SK-N-SH (cell line): ENCODE data around the gene TMEM176A. TPM values are rescaled to one million over a fixed set of nuclear protein-coding genes. Genes with fewer than 3 reads are reported as not detected.

Source experiments
- CTCF ChIA-PET: fragments of 300-600, 350-600 bp; formaldehyde crosslinking; extraction: SDS; loops from one replicate; lab custom pipeline; 2021; lab: Yijun Ruan, JAX
- POLR2A ChIA-PET: fragments of 350-600 bp; sonication (Branson Sonifier 250); formaldehyde crosslinking; extraction: SDS; loops from one replicate; lab custom pipeline; 2020; ENCODE audit warnings: antibody characterized with exemption, inconsistent platforms; lab: Yijun Ruan, JAX
- DNase-seq: peaks from one replicate; pipeline ENCODE4 v3.0.0; 2012
- H2AFZ ChIP-seq: fragments of 200-600 bp; sonication (generic); 2 replicates; pipeline ENCODE4 v1.8.1; 2016; ENCODE audit warnings: antibody characterized with exemption, mild to moderate bottlenecking, low read depth
- H3F3A ChIP-seq: fragments of 200-600 bp; sonication (generic); replicated peaks from 2 replicates; pipeline ENCODE3; 2016; ENCODE audit warnings: antibody characterized with exemption, mild to moderate bottlenecking; ENCODE audit not compliant: insufficient read depth
- H3K27ac ChIP-seq, 2 experiments: fragments of 200-500 bp in 1 of 2; fragments of 200-600 bp in 1 of 2; sonication (Bioruptor generic) in 1 of 2; sonication (generic), shearing (Covaris generic) in 1 of 2; 2 replicates each; pipeline versions ENCODE4 v1.5.1 to v1.6.1; 2014 to 2016; ENCODE audit warnings: low read depth in 2 of 2, inconsistent platforms in 1 of 2, low read length in 1 of 2, mild to moderate bottlenecking in 1 of 2, mixed read lengths in 1 of 2
- H3K27me3 ChIP-seq: fragments of 200-600 bp; sonication (generic), shearing (Covaris generic); 2 replicates; pipeline ENCODE4 v1.6.1; 2016; ENCODE audit warnings: mixed run types; ENCODE audit not compliant: insufficient read depth
- H3K36me3 ChIP-seq, 2 experiments: fragments of 200-500 bp in 1 of 2; fragments of 200-600 bp in 1 of 2; sonication (Bioruptor generic) in 1 of 2; sonication (generic) in 1 of 2; replicated peaks in 1 of 2; 2 replicates each; pipeline versions ENCODE3 to v1.5.1; 2014 to 2016; ENCODE audit warnings: low read length in 1 of 2, mild to moderate bottlenecking in 1 of 2; ENCODE audit not compliant: insufficient read depth in 2 of 2, control insufficient read depth in 1 of 2
- H3K4me1 ChIP-seq, 2 experiments: fragments of 200-500 bp in 1 of 2; fragments of 200-600 bp in 1 of 2; sonication (Bioruptor generic) in 1 of 2; sonication (generic), shearing (Covaris generic) in 1 of 2; 2 replicates each; pipeline versions ENCODE4 v1.5.1 to v1.6.1; 2014 to 2016; ENCODE audit warnings: low read depth in 1 of 2, low read length in 1 of 2, mixed run types in 1 of 2; ENCODE audit not compliant: insufficient read depth in 2 of 2, control insufficient read depth in 1 of 2
- H3K4me2 ChIP-seq: fragments of 200-600 bp; sonication (generic), shearing (Covaris generic); 2 replicates; pipeline ENCODE4 v1.6.1; 2017; ENCODE audit warnings: mixed run types
- H3K4me3 ChIP-seq, 2 experiments: fragments of 200-500 bp in 1 of 2; fragments of 200-600 bp in 1 of 2; sonication (Bioruptor generic) in 1 of 2; sonication (generic), shearing (Covaris generic) in 1 of 2; 2 replicates each; pipeline versions ENCODE4 v1.5.1 to v1.8.1; 2014 to 2016; ENCODE audit warnings: low read depth in 2 of 2, inconsistent platforms in 1 of 2, low read length in 1 of 2, mild to moderate bottlenecking in 1 of 2, mixed read lengths in 1 of 2, moderate library complexity in 1 of 2
- H3K79me2 ChIP-seq: fragments of 200-600 bp; sonication (generic); 2 replicates; pipeline ENCODE4 v1.8.1; 2017; ENCODE audit warnings: mild to moderate bottlenecking; ENCODE audit not compliant: insufficient read depth
- H3K9ac ChIP-seq: fragments of 200-600 bp; sonication (generic); 2 replicates; pipeline ENCODE4 v1.6.1; 2017; ENCODE audit warnings: mixed run types
- H3K9me2 ChIP-seq: fragments of 200-600 bp; sonication (generic); 2 replicates; pipeline ENCODE4 v1.6.1; 2017; ENCODE audit warnings: mixed run types
- H3K9me3 ChIP-seq: fragments of 200-600 bp; sonication (generic); 2 replicates; pipeline ENCODE4 v1.6.1; 2017; ENCODE audit warnings: mixed run types, mild to moderate bottlenecking, moderate library complexity
- H4K20me1 ChIP-seq: fragments of 200-600 bp; sonication (generic); 2 replicates; pipeline ENCODE4 v1.6.1; 2017; ENCODE audit warnings: mild to moderate bottlenecking, mixed run types; ENCODE audit not compliant: insufficient read depth
- ELF1 ChIP-seq: IDR thresholded peaks from 2 replicates; pipeline ENCODE4 v1.4.0; 2012
- EP300 ChIP-seq, 2 experiments: IDR thresholded peaks; 2 replicates each; pipeline versions ENCODE4 v1.4.0 to v1.6.1; 2012; ENCODE audit warnings: borderline replicate concordance in 1 of 2, low read depth in 1 of 2, low read length in 1 of 2
- EZH2phosphoT487 ChIP-seq: fragments of 200-600 bp; sonication (generic); IDR thresholded peaks from 2 replicates; pipeline ENCODE4 v1.6.1; 2017; ENCODE audit warnings: low read depth, mixed run types, mild to moderate bottlenecking, antibody characterized with exemption, moderate library complexity, borderline replicate concordance
- GABPA ChIP-seq: IDR thresholded peaks from 2 replicates; pipeline ENCODE4 v1.4.0; 2012; ENCODE audit warnings: low read depth, mild to moderate bottlenecking
- MEF2A ChIP-seq: IDR thresholded peaks from 2 replicates; pipeline ENCODE4 v1.4.0; 2012; ENCODE audit warnings: low read depth, borderline replicate concordance
- YY1 ChIP-seq: IDR thresholded peaks from 2 replicates; pipeline ENCODE4 v1.4.0; 2012; ENCODE audit warnings: low read depth, mild to moderate bottlenecking
- polyA plus RNA-seq, 3 experiments: library from polyadenylated mRNA; depleted of rRNA; stranded (reverse); fragments of >200 nt; gene quantifications; 2 replicates each; pipeline ENCODE4 v1.2.3, GENCODE V29; 2012
- TF ChIP-seq, protein P1 (sequence below): fragments of 200-600 bp; sonication (generic); IDR thresholded peaks from 2 replicates; pipeline ENCODE4 v1.6.1; 2017; ENCODE audit warnings: antibody characterized with exemption, mild to moderate bottlenecking, moderate library complexity
- TF ChIP-seq, protein P2 (sequence below): IDR thresholded peaks from 2 replicates; pipeline ENCODE4 v1.4.0; 2012; ENCODE audit warnings: low read depth, borderline replicate concordance
- TF ChIP-seq, protein P3 (sequence below): fragments of 150-350 bp; IDR thresholded peaks from 2 replicates; pipeline ENCODE4 v1.6.1; 2016; ENCODE audit warnings: mild to moderate bottlenecking, low read depth, low read length
- TF ChIP-seq, protein P4 (sequence below): IDR thresholded peaks from 2 replicates; pipeline ENCODE4 v1.6.1; 2012; ENCODE audit warnings: mild to moderate bottlenecking, low read depth, low read length, moderate library complexity

Gene TMEM176A
- polyA plus RNA-seq, 1 of the 3 experiments (the other 2 are of a cell fraction) = not detected

DNA sequence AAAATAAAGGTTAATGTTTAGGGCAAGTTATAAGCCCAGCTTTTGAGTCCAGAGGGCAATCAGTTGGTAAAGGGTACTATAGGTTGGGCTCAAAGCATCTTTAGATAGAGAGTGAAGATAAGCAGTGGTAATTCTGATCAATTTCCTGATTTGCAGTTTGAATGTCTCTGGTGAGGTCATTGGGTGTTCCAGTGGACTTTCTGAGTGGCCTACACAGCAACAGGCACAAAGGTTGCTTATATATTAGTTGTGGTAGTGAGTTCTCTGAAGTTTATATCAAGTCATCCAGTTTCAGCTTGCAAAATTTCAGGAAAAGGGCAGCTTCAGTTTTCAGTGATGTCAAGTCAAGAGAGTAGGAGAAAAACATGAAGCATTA lies 34.2 kb upstream of the TMEM176A start:
- no peak for TF ChIP-seq EZH2phosphoT487
- TF ChIP-seq YY1 = no peak
- TF ChIP-seq, protein P1, sequence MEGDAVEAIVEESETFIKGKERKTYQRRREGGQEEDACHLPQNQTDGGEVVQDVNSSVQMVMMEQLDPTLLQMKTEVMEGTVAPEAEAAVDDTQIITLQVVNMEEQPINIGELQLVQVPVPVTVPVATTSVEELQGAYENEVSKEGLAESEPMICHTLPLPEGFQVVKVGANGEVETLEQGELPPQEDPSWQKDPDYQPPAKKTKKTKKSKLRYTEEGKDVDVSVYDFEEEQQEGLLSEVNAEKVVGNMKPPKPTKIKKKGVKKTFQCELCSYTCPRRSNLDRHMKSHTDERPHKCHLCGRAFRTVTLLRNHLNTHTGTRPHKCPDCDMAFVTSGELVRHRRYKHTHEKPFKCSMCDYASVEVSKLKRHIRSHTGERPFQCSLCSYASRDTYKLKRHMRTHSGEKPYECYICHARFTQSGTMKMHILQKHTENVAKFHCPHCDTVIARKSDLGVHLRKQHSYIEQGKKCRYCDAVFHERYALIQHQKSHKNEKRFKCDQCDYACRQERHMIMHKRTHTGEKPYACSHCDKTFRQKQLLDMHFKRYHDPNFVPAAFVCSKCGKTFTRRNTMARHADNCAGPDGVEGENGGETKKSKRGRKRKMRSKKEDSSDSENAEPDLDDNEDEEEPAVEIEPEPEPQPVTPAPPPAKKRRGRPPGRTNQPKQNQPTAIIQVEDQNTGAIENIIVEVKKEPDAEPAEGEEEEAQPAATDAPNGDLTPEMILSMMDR = no peak
- no peak for TF ChIP-seq MEF2A
- TF ChIP-seq, protein P2, sequence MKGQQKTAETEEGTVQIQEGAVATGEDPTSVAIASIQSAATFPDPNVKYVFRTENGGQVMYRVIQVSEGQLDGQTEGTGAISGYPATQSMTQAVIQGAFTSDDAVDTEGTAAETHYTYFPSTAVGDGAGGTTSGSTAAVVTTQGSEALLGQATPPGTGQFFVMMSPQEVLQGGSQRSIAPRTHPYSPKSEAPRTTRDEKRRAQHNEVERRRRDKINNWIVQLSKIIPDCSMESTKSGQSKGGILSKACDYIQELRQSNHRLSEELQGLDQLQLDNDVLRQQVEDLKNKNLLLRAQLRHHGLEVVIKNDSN = no peak
- TF ChIP-seq, protein P3, sequence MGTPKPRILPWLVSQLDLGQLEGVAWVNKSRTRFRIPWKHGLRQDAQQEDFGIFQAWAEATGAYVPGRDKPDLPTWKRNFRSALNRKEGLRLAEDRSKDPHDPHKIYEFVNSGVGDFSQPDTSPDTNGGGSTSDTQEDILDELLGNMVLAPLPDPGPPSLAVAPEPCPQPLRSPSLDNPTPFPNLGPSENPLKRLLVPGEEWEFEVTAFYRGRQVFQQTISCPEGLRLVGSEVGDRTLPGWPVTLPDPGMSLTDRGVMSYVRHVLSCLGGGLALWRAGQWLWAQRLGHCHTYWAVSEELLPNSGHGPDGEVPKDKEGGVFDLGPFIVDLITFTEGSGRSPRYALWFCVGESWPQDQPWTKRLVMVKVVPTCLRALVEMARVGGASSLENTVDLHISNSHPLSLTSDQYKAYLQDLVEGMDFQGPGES = no peak
- no peak for TF ChIP-seq EP300 (IDR thresholded peaks at IDR 0.05; ENCODE audit: borderline replicate concordance in 1 of 2, low read depth in 1 of 2, low read length in 1 of 2)
- TF ChIP-seq GABPA = no peak
- TF ChIP-seq ELF1 = no peak
- TF ChIP-seq, protein P4, sequence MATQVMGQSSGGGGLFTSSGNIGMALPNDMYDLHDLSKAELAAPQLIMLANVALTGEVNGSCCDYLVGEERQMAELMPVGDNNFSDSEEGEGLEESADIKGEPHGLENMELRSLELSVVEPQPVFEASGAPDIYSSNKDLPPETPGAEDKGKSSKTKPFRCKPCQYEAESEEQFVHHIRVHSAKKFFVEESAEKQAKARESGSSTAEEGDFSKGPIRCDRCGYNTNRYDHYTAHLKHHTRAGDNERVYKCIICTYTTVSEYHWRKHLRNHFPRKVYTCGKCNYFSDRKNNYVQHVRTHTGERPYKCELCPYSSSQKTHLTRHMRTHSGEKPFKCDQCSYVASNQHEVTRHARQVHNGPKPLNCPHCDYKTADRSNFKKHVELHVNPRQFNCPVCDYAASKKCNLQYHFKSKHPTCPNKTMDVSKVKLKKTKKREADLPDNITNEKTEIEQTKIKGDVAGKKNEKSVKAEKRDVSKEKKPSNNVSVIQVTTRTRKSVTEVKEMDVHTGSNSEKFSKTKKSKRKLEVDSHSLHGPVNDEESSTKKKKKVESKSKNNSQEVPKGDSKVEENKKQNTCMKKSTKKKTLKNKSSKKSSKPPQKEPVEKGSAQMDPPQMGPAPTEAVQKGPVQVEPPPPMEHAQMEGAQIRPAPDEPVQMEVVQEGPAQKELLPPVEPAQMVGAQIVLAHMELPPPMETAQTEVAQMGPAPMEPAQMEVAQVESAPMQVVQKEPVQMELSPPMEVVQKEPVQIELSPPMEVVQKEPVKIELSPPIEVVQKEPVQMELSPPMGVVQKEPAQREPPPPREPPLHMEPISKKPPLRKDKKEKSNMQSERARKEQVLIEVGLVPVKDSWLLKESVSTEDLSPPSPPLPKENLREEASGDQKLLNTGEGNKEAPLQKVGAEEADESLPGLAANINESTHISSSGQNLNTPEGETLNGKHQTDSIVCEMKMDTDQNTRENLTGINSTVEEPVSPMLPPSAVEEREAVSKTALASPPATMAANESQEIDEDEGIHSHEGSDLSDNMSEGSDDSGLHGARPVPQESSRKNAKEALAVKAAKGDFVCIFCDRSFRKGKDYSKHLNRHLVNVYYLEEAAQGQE = no peak
- H3K4me3 ChIP-seq = no peak overlapping the region
- H3K27me3 ChIP-seq = no peaks in the 10 kb centered on the region
- no peak overlapping the region for H3K27ac ChIP-seq
- CTCF ChIA-PET = interaction anchor here (0.6 to 4.8 kb wide), 4 partner anchors 9 to 318 kb away, joined by 3 to 25 read pairs (median 4); no protein-coding TSS in a partner anchor
- no peak overlapping the region for H3K9ac ChIP-seq
- no peak for DNase-seq
- H3K4me1 ChIP-seq = no peaks in the 10 kb centered on the region
- no peaks in the 10 kb centered on the region for H3K9me2 ChIP-seq
- no peak overlapping the region for H3K4me2 ChIP-seq
- no peak overlapping the region for H2AFZ ChIP-seq
- H3K79me2 ChIP-seq = no peaks in the 10 kb centered on the region
- no peaks in the 10 kb centered on the region for H3F3A ChIP-seq
- H4K20me1 ChIP-seq = no peaks in the 10 kb centered on the region
- H3K36me3 ChIP-seq = no peaks in the 10 kb centered on the region
- POLR2A ChIA-PET = no interaction called here
- H3K9me3 ChIP-seq = no peaks in the 10 kb centered on the region
